Mesodermal cell (in vitro differentiated cells): ENCODE measurements around the gene CDC14A.

Experiments used
- H3K27ac ChIP-seq: 2 replicates; pipeline ENCODE4 v1.7.0; 2013; ENCODE audit warnings: mild to moderate bottlenecking, low read depth, low read length, moderate library complexity; ENCODE audit not compliant: severe bottlenecking
- H3K36me3 ChIP-seq: 2 replicates; pipeline ENCODE4 v1.7.1; 2013; ENCODE audit warnings: mild to moderate bottlenecking, low read length, moderate library complexity; ENCODE audit not compliant: control insufficient read depth, insufficient read depth
- H3K4me1 ChIP-seq: one replicate; pipeline ENCODE4 v1.7.1; 2013; ENCODE audit warnings: mild to moderate bottlenecking, low read length; ENCODE audit not compliant: insufficient read depth, control insufficient read depth, poor library complexity, severe bottlenecking
- H3K4me3 ChIP-seq: 2 replicates; pipeline ENCODE4 v1.7.0; 2013; ENCODE audit warnings: low read length, control low read depth, mild to moderate bottlenecking; ENCODE audit not compliant: insufficient read depth, poor library complexity, severe bottlenecking; ENCODE audit errors: extremely low read depth
- H3K9me3 ChIP-seq: 2 replicates; pipeline ENCODE4 v1.7.1; 2013; ENCODE audit warnings: mild to moderate bottlenecking, low read length, moderate library complexity; ENCODE audit not compliant: control insufficient read depth
- WGBS, 2 experiments: methylation state at CpG; one replicate each; pipeline ENCODE4 v1.1.5; 2013; ENCODE audit warnings: missing lambda C conversion rate in 2 of 2; ENCODE audit not compliant: insufficient coverage in 2 of 2; 5-methylcytosine and 5-hydroxymethylcytosine counted together

The CDC14A gene

GRCh38 chr1:100511773-100512172 is 159.5 kb downstream of the CDC14A start:
- no peak overlapping the region for H3K27ac ChIP-seq
- no peaks in the 10 kb centered on the region for H3K4me1 ChIP-seq
- WGBS, 2 experiments: 96 to 98% methylated on average over 4 to 5 of the region's 5 CpGs
- no peak overlapping the region for H3K4me3 ChIP-seq
- no peaks in the 10 kb centered on the region for H3K9me3 ChIP-seq
- H3K36me3 ChIP-seq: peaks cover 22% of the 10 kb centered on the region

- peaks cover 18% of the 10 kb centered on the region for H3K36me3 ChIP-seq
- H3K4me1 ChIP-seq: no peaks in the 10 kb centered on the region
Observed at GRCh38 chr1:100512803-100513352, 160.6 kb downstream of the CDC14A start.

GRCh38 chr1:100516857-100517256 is 164.6 kb downstream of the CDC14A start:
- WGBS, 2 experiments: 91 to 92% methylated on average over 4 to 5 of the region's 5 CpGs
- H3K4me3 ChIP-seq: no peak overlapping the region
- peaks cover 8% of the 10 kb centered on the region for H3K36me3 ChIP-seq
- H3K9me3 ChIP-seq: no peaks in the 10 kb centered on the region
- no peaks in the 10 kb centered on the region for H3K4me1 ChIP-seq
- H3K27ac ChIP-seq: no peak overlapping the region

More at GRCh38 chr1:100512803-100513352, 160.6 kb downstream of the CDC14A start:
- H3K27ac ChIP-seq: no peak overlapping the region
- no peaks in the 10 kb centered on the region for H3K9me3 ChIP-seq
- H3K4me3 ChIP-seq: no peak overlapping the region

DNA sequence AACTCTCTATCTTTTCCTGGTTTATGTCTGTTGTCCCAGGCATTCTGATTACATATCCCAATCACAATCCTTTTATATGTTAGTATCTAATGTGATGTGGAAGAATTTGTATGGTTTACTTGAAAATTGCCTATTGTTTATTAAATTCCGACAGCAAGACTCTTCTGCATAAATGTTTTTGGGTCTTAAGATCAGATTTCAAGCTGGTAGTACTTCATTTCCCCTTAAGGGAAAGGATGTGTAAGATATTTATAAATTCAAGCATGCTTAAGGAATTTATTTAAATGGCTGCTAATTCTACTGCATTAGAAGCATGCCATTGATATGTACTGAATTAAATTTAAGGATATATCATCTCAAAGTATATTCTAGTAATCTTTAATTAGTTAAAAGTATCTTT is 165.2 kb downstream of the CDC14A start:
- 71 to 100% methylated on average over 1 of the region's 1 CpG for WGBS, 2 experiments
- no peaks in the 10 kb centered on the region for H3K9me3 ChIP-seq
- peaks cover 8% of the 10 kb centered on the region for H3K36me3 ChIP-seq
- no peak overlapping the region for H3K4me3 ChIP-seq
- no peak overlapping the region for H3K27ac ChIP-seq
- H3K4me1 ChIP-seq: no peaks in the 10 kb centered on the region

GRCh38 chr1:100518023-100518422 is 165.7 kb downstream of the CDC14A start:
- H3K9me3 ChIP-seq: no peaks in the 10 kb centered on the region
- H3K36me3 ChIP-seq: peaks cover 8% of the 10 kb centered on the region
- no peaks in the 10 kb centered on the region for H3K4me1 ChIP-seq
- no CpG with 5 or more reads among the region's 2 CpGs for WGBS, 2 experiments
- H3K27ac ChIP-seq: no peak overlapping the region
- H3K4me3 ChIP-seq: no peak overlapping the region

DNA sequence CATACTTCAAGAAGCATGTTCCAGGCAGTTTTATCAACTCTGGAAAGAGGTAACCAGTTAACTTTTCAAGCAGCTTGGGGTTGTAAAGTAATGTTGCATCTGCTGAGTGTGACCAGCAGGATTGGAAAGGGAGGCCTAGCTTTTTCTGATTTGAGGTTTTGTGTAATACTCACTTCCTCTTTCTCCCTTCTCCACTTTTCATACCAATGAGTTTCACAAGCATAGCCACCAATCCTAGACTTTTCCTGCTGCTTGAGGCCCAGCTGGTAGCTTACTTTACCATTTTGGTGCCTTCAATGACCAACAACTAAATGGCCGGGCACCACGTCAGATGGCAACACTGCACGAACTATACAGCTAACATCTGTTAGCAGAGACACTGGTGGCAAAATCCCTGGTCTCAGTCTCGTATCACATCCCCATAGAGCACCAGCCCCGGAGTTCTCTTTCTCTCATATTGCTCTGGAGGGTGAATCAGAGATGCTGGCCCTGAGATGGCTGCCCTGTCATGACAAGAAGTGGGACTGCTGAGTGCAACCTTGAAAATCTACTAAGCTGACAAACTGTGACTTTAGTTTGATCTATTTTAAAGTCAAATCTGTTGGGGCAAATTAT is 170.8 kb downstream of the CDC14A start:
- no peak overlapping the region for H3K4me3 ChIP-seq
- H3K9me3 ChIP-seq: no peaks in the 10 kb centered on the region
- 98 to 100% methylated on average over 4 to 5 of the region's 5 CpGs for WGBS, 2 experiments
- no peaks in the 10 kb centered on the region for H3K4me1 ChIP-seq
- no peak overlapping the region for H3K27ac ChIP-seq
- H3K36me3 ChIP-seq: peaks cover 4% of the 10 kb centered on the region

DNA sequence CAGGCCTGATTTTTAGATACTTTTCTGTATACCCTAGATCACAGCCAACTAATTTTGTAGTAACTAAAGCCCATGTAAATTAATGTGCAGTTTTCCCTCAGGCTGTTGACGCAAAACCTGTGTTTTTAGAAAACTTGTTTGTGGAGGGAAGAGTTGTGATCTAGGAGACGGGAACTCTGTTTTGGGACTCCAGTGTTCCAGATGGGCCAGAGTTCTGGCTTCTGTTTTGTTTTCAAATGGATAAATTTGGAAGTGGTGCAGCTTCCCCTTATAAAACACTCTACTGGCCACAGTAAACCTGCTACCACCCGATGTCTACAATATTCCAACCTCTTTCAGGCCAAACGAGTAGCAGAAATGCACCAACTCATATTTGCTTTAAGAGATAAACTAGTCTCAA is 172.0 kb downstream of the CDC14A start:
- 83% methylated on average over 2 of the region's 4 CpGs; no CpG with 5 or more reads in 1 of the 2 experiments for WGBS, 2 experiments
- no peak overlapping the region for H3K27ac ChIP-seq
- no peaks in the 10 kb centered on the region for H3K4me1 ChIP-seq

DNA sequence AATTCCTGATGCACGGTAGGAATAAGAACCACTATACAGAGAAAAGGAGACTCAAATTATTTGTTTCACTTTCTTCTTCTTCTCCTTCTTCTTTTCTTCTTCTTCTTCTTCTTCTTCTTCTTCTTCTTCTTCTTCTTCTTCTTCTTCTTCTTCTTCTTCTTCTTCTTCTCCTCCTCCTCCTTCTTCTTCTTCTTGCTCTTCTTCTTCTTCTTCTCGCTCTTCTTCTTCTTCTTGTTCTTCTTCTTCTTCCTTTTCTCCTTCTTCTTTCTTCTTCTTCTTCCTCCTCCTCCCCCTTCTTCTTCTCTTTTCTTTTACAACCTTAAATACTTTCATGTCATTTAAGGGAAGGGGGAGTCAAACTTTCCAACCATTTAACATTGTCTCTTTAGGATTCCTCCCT is 174.6 kb downstream of the CDC14A start:
- Histone ChIP-seq H3K4me3 (no peak overlapping the region), H3K27ac (no peak overlapping the region), H3K36me3 (no peaks in the 10 kb centered on the region), H3K9me3 (no peaks in the 10 kb centered on the region), H3K4me1 (no peaks in the 10 kb centered on the region)
- WGBS, 2 experiments: 100% methylated on average over 2 of the region's 2 CpGs

More for the DNA sequence above, 172.0 kb downstream of the CDC14A start:
- Histone ChIP-seq H3K4me3 (no peak overlapping the region), H3K36me3 (peaks cover under 1% of the 10 kb centered on the region), H3K9me3 (no peaks in the 10 kb centered on the region)

DNA sequence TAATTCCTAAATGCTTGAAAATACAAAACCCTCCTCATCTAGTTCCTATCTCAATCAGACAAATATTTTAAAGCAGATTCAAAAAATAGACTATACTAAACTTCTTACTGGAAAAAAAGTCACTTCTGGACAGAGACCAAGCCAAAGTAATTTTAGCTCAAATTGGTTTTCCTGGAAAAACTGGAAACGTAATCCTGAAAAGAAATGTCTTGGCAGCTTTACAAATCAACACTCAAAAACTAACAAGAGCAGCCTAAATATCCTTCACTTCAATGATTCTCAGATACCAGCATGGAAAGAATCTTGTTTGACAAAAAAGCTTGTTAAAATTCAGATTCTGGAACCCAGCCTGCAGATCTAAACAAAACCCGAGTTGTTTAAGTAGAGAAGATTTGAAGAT is 176.6 kb downstream of the CDC14A start:
- H3K9me3 ChIP-seq: no peaks in the 10 kb centered on the region
- 100% methylated on average over 1 of the region's 2 CpGs; no CpG with 5 or more reads in 1 of the 2 experiments for WGBS, 2 experiments
- H3K4me1 ChIP-seq: no peaks in the 10 kb centered on the region
- H3K4me3 ChIP-seq: no peak overlapping the region
- H3K27ac ChIP-seq: no peak overlapping the region
- no peaks in the 10 kb centered on the region for H3K36me3 ChIP-seq

- no peak overlapping the region for H3K27ac ChIP-seq
- WGBS, 2 experiments: 93 to 94% methylated on average over 2 to 3 of the region's 5 CpGs
- H3K9me3 ChIP-seq: no peaks in the 10 kb centered on the region
- no peaks in the 10 kb centered on the region for H3K36me3 ChIP-seq
- no peaks in the 10 kb centered on the region for H3K4me1 ChIP-seq
- H3K4me3 ChIP-seq: no peak overlapping the region
Observed at GRCh38 chr1:100530141-100530540, 177.8 kb downstream of the CDC14A start.

- Histone ChIP-seq H3K4me3 (no peak overlapping the region), H3K9me3 (no peaks in the 10 kb centered on the region), H3K27ac (no peak overlapping the region), H3K36me3 (no peaks in the 10 kb centered on the region), H3K4me1 (no peaks in the 10 kb centered on the region)
- 79 to 95% methylated on average over 2 to 3 of the region's 3 CpGs for WGBS, 2 experiments
Observed at GRCh38 chr1:100530880-100531487, 178.7 kb downstream of the CDC14A start.
